Lung (tissue), 12 donors: ENCODE measurements around the gene TMEM62. TPM values are rescaled to one million over a fixed set of nuclear protein-coding genes. Genes with fewer than 3 reads are reported as not detected.
A peak's percentile ranks its signal among the peaks of the same experiment; 100 is the strongest.
"Not testable (repeated sequence)": the region's sequence is repeated elsewhere in the genome, so short reads cannot be mapped to it uniquely, and the experiment has no call there.

Experiments used
- ATAC-seq: fragments of 200-7000 bp; cut with Tn5 transposase; one replicate; pipeline ENCODE4 v1.9.1; 2020; ENCODE audit warnings: moderate number of reproducible peaks; ENCODE audit not compliant: insufficient read depth, low FRiP score
- DNase-seq, 3 donors: peaks; one replicate each; pipeline ENCODE4 v3.0.0-alpha.2; 2013 to 2017
- H3K27ac ChIP-seq, 2 donors: one replicate each; pipeline ENCODE4 v1.5.1; 2013; ENCODE audit warnings: mild to moderate bottlenecking in 2 of 2, moderate library complexity in 2 of 2, control low read depth in 1 of 2, inconsistent platforms in 1 of 2, low read depth in 1 of 2, low read length in 1 of 2
- H3K27me3 ChIP-seq, 3 donors: one replicate each; pipeline ENCODE4 v1.5.1; 2013; ENCODE audit warnings: low read length in 2 of 3; ENCODE audit not compliant: control insufficient read depth in 3 of 3, insufficient read depth in 3 of 3
- H3K36me3 ChIP-seq, 4 donors: one replicate each; pipeline ENCODE4 v1.5.1; 2013; ENCODE audit warnings: low read length in 4 of 4, mild to moderate bottlenecking in 1 of 4, moderate library complexity in 1 of 4; ENCODE audit not compliant: control insufficient read depth in 4 of 4, insufficient read depth in 4 of 4
- H3K4me1 ChIP-seq, 5 donors: one replicate each; pipeline ENCODE4 v1.5.1; 2013; ENCODE audit warnings: low read length in 5 of 5, mild to moderate bottlenecking in 2 of 5, moderate library complexity in 1 of 5; ENCODE audit not compliant: control insufficient read depth in 5 of 5, insufficient read depth in 5 of 5
- H3K4me3 ChIP-seq: one replicate; pipeline ENCODE4 v1.5.1; 2013; ENCODE audit warnings: mild to moderate bottlenecking, control low read depth, moderate library complexity
- H3K9ac ChIP-seq, 2 donors: one replicate each; pipeline ENCODE4 v1.5.1; 2013; ENCODE audit warnings: low read length in 2 of 2, control low read depth in 1 of 2; ENCODE audit not compliant: insufficient read depth in 1 of 2
- H3K9me3 ChIP-seq, 4 donors: one replicate each; pipeline ENCODE4 v1.5.1; 2013; ENCODE audit warnings: low read length in 3 of 4, mild to moderate bottlenecking in 1 of 4, moderate library complexity in 1 of 4; ENCODE audit not compliant: control insufficient read depth in 4 of 4, insufficient read depth in 3 of 4
- CTCF ChIP-seq: IDR thresholded peaks from 2 replicates; pipeline ENCODE4 v1.5.1; 2012; ENCODE audit warnings: mild to moderate bottlenecking; ENCODE audit errors: control extremely low read depth, extremely low read depth
- WGBS, 2 donors: extraction: QIAGEN DNeasy Blood & Tissue Kit; methylation state at CpG; one replicate each; pipeline ENCODE4 v1.1.7; 2013; 5-methylcytosine and 5-hydroxymethylcytosine counted together
- polyA plus RNA-seq, 2 donors: library from polyadenylated mRNA; stranded (reverse); fragments of 200-250 nt; gene quantifications; one replicate each; pipeline ENCODE4 v1.2.1, GENCODE V29; 2013
- total RNA-seq, 2 donors: library from RNA; depleted of rRNA in 1 of 2; stranded (reverse); fragments of >200 nt in 1 of 2; gene quantifications; one replicate each; pipeline ENCODE4 v1.2.1, GENCODE V29; 2014 to 2021
- donor health status: control.
- donor health status: control.
- donor health status: Bipolar disorder and iron deficiency.
- donor health status: healthy.
- donor health status: DM: yes; HTN: yes; CAD: no.

The TMEM62 gene
- total and polyA plus RNA-seq, 4 donors, result 15.1 to 25.7 (median 21.6) TPM

- not testable (repeated sequence) for H3K27me3 ChIP-seq, H3K4me1 ChIP-seq, ATAC-seq, H3K27ac ChIP-seq, DNase-seq, H3K36me3 ChIP-seq, H3K4me3 ChIP-seq, H3K9ac ChIP-seq, H3K9me3 ChIP-seq
- WGBS, 2 donors, result 83 to 94% methylated on average over 2 of the region's 2 CpGs
Measured at GRCh38 chr15:43177147-43177546, 43.8 kb downstream of the TMEM62 start.

- H3K27ac ChIP-seq, result no peak overlapping the region
Measured at GRCh38 chr15:43183270-43183669, 49.9 kb downstream of the TMEM62 start.

GRCh38 chr15:43184407-43185124, 51.2 kb downstream of the TMEM62 start:
- 75 to 81% methylated on average over 9 of the region's 9 CpGs for WGBS, 2 donors
- ATAC-seq (no peak), DNase-seq (no peak)
- Histone ChIP-seq H3K4me3 (no peak overlapping the region), H3K9ac (no peak overlapping the region), H3K36me3 (peaks cover 0 to 4% (median 2%) of the 10 kb centered on the region in 4 donors), H3K4me1 (peaks cover 0 to 6% (median 2%) of the 10 kb centered on the region in 5 donors), H3K27me3 (no peaks in the 10 kb centered on the region), H3K27ac (peak overlapping the region; percentile 17 to 73), H3K9me3 (no peaks in the 10 kb centered on the region)
- no peak for TF ChIP-seq CTCF

More at GRCh38 chr15:43183270-43183669, 49.9 kb downstream of the TMEM62 start:
- Histone ChIP-seq H3K4me3 (no peak overlapping the region), H3K27me3 (no peaks in the 10 kb centered on the region), H3K9ac (no peak overlapping the region), H3K9me3 (no peaks in the 10 kb centered on the region), H3K36me3 (peaks cover 0 to 1% (median 0%) of the 10 kb centered on the region in 4 donors), H3K4me1 (peaks cover 0 to 6% (median 2%) of the 10 kb centered on the region in 5 donors)
- ATAC-seq, result no peak
- TF ChIP-seq CTCF, result no peak
- no peak for DNase-seq
- WGBS, 2 donors, result 85 to 88% methylated on average over 3 of the region's 3 CpGs

GRCh38 chr15:43185157-43186002, 52.0 kb downstream of the TMEM62 start, which contains the start of gene CCNDBP1:
Gene CCNDBP1, plus strand, starts transcription at chr15:43185403. Its CDS starts 96 bp downstream, at chr15:43185499.
- H3K36me3 ChIP-seq, result peaks cover 0 to 11% (median 4%) of the 10 kb centered on the region in 4 donors
- peak within 1 kb of the TSS; percentile 97 for H3K4me3 ChIP-seq
- H3K9ac ChIP-seq, result peak within 1 kb of the TSS; percentile 65 to 75
- peak; percentile 98 for ATAC-seq
- peak within 1 kb of the TSS; percentile 73 to 98 for H3K27ac ChIP-seq
- peaks cover 0 to 6% (median 3%) of the 10 kb centered on the region in 5 donors for H3K4me1 ChIP-seq
- no peaks in the 10 kb centered on the region for H3K27me3 ChIP-seq
- no peaks in the 10 kb centered on the region for H3K9me3 ChIP-seq
- 1% methylated on average over 57 to 69 of the region's 69 CpGs for WGBS, 2 donors
- peak; percentile 79 to 90 (median 87) for DNase-seq
- TF ChIP-seq CTCF, result no peak
